ENCODE measurements around the gene GPANK1. TPM values are rescaled to one million over a fixed set of nuclear protein-coding genes. Genes with fewer than 3 reads are reported as not detected.
"Not testable (repeated sequence)": the region's sequence is repeated elsewhere in the genome, so short reads cannot be mapped to it uniquely, and the experiment has no call there.

The GPANK1 gene
- total RNA-seq, 2 donors from 2014 or later: 19.7 to 28.1 TPM

GRCh38 chr6:31710523-31711219 is 45.9 kb upstream of the GPANK1 start:
- Histone ChIP-seq H3K27me3 (replicated peaks; ENCODE audit: insufficient read depth) (no peaks in the 10 kb centered on the region), H3K36me3 (no peaks in the 10 kb centered on the region), H3K9me3 (no peaks in the 10 kb centered on the region), H3K4me3 (no peak overlapping the region), H3K4me1 (replicated peaks) (peaks cover 11% of the 10 kb centered on the region), H3K27ac (no peak overlapping the region)
- intact Hi-C loops (cut with DNase I): no loop called here
- no peak for DNase-seq (ENCODE audit: low spot score)
- 63% methylated on average over 5 of the region's 5 CpGs for WGBS
- no peak for TF ChIP-seq POLR2AphosphoS5 (IDR thresholded peaks at IDR 0.05)
- TF ChIP-seq POLR2A (IDR thresholded peaks at IDR 0.05): no peak
- TF ChIP-seq CTCF (IDR thresholded peaks at IDR 0.05): no peak

GRCh38 chr6:31709157-31709556 is 44.4 kb upstream of the GPANK1 start:
- H3K4me3 ChIP-seq; intact Hi-C loops (cut with DNase I): not testable (repeated sequence)

GRCh38 chr6:31708224-31708623 is 43.4 kb upstream of the GPANK1 start:
- Histone ChIP-seq H3K9me3 (no peaks in the 10 kb centered on the region), H3K4me1 (replicated peaks) (peaks cover 3% of the 10 kb centered on the region), H3K27me3 (replicated peaks; ENCODE audit: insufficient read depth) (no peaks in the 10 kb centered on the region), H3K4me3 (no peak overlapping the region), H3K36me3 (no peaks in the 10 kb centered on the region), H3K27ac (no peak overlapping the region)
- 94% methylated on average over 3 of the region's 3 CpGs for WGBS
- intact Hi-C loops (cut with DNase I): no loop called here
- TF ChIP-seq POLR2AphosphoS5 (IDR thresholded peaks at IDR 0.05): no peak
- TF ChIP-seq CTCF (IDR thresholded peaks at IDR 0.05): no peak
- no peak for TF ChIP-seq POLR2A (IDR thresholded peaks at IDR 0.05)
- DNase-seq (ENCODE audit: low spot score): no peak

More at GRCh38 chr6:31709157-31709556, 44.4 kb upstream of the GPANK1 start:
- not testable (repeated sequence) for DNase-seq (ENCODE audit: low spot score); H3K36me3 ChIP-seq; H3K9me3 ChIP-seq; H3K27me3 ChIP-seq (replicated peaks; ENCODE audit: insufficient read depth); H3K4me1 ChIP-seq (replicated peaks); H3K27ac ChIP-seq
- 93% methylated on average over 11 of the region's 11 CpGs for WGBS

- intact Hi-C loops (cut with DNase I): no loop called here
- Histone ChIP-seq H3K27me3 (replicated peaks; ENCODE audit: insufficient read depth) (no peaks in the 10 kb centered on the region), H3K4me1 (replicated peaks) (peaks cover 3% of the 10 kb centered on the region), H3K36me3 (no peaks in the 10 kb centered on the region), H3K9me3 (no peaks in the 10 kb centered on the region), H3K27ac (no peak overlapping the region), H3K4me3 (no peak overlapping the region)
- DNase-seq (ENCODE audit: low spot score): no peak
- TF ChIP-seq POLR2A (IDR thresholded peaks at IDR 0.05) (no peak), POLR2AphosphoS5 (IDR thresholded peaks at IDR 0.05) (no peak), CTCF (IDR thresholded peaks at IDR 0.05) (no peak)
- WGBS: 82% methylated on average over 10 of the region's 10 CpGs
Observed at GRCh38 chr6:31707701-31708100, 42.9 kb upstream of the GPANK1 start.

- TF ChIP-seq CTCF (IDR thresholded peaks at IDR 0.05): no peak
- TF ChIP-seq POLR2AphosphoS5 (IDR thresholded peaks at IDR 0.05): no peak
- no peak for TF ChIP-seq POLR2A (IDR thresholded peaks at IDR 0.05)
- 54% methylated on average over 3 of the region's 3 CpGs for WGBS
- Histone ChIP-seq H3K9me3 (no peaks in the 10 kb centered on the region), H3K4me3 (no peak within 1 kb of the TSS), H3K27me3 (replicated peaks; ENCODE audit: insufficient read depth) (no peaks in the 10 kb centered on the region), H3K27ac (no peak within 1 kb of the TSS), H3K4me1 (replicated peaks) (peaks cover 3% of the 10 kb centered on the region), H3K36me3 (no peaks in the 10 kb centered on the region)
- intact Hi-C loops (cut with DNase I): no loop called here
- DNase-seq (ENCODE audit: low spot score): no peak
Observed at GRCh38 chr6:31706599-31706998, 41.8 kb upstream of the GPANK1 start, which contains the start of gene LY6G6F. Gene LY6G6F, plus strand, starts transcription at chr6:31706866. Its CDS starts 41 bp downstream, at chr6:31706907.

Measured in prostate gland (tissue), 2 donors.